ENCODE data around the gene IL2RA.
"Not testable (repeated sequence)": the region's sequence is repeated elsewhere in the genome, so short reads cannot be mapped to it uniquely, and the experiment has no call there.

IL2RA gene

DNA sequence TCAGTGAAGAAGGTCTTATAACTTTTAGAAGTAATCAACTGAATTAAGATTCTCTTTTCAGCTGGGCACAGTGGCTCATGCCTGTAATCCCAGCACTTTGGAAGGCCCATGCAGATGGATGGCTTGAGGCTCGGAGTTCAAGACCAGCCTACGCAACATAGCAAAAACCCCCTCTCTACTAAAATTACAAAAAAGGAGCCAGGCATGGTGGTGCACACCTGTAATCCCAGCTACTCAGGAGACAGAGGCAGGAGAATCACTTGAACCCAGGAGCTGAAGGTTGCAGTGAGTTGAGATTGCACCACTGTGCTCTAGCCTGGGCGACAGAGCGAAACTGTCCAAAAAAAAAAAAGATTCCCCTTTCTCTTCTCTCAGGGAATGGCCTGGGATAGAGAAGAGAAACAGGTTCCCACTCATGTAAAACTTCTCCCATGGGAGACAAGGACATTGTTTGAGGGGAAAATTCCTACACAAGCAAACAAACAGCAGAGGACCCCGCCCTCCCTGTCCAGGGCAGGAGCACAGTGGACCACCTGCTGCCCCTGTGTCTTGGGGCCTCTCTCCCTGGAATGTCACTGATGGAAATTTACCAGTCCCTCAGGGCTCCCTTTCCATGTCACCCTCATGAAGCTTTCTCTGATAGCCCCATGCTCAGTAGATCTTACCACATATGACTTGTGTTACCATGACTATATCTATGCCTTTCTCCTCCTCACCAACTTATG, 5.6 kb downstream of the IL2RA start:
- FAIRE-seq: no peak

DNA sequence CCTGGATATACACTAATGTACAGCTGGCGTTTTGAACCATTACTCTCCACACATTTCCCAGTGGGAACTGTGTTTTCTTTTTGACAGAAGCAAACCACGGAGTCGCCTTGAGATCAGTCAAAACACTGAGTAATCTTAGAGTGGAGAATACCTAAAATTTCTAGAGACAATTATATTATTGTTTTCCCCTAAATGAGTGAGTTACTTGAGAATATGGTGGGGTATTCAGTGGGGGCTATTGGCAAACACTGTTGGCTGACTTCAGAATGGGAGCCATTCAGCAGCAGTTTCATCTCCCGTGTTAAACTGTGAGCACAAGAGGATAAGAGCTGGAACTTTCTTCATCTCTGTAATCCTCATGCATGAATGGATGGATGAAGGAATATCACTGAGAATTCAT, 6.2 kb downstream of the IL2RA start:
- FAIRE-seq: no peak

DNA sequence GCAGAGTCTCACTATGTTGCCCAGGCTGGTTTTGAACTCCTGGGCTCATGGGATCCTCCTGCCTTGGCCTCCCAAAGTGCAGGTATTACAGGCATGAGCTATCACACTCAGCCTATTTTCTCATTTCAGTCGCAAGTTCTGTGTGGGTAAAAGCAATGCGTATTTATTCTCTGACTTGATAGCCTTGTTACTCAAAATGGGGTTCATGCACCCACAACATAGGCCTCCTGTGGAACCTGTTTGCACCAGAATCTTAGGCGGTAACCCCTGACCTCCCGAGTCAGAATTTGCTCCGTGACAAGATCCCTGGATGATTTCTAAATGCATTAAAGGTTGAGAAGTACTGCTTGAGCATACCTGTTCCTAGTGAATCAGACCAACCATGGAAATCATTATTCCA, 7.3 kb downstream of the IL2RA start:
- no peak for FAIRE-seq

GRCh38 chr10:6053816-6054631, 8.1 kb downstream of the IL2RA start:
- FAIRE-seq: no peak

- no peak for FAIRE-seq
These were observed 8.9 kb downstream of the IL2RA start for GRCh38 chr10:6053303-6053702.

DNA sequence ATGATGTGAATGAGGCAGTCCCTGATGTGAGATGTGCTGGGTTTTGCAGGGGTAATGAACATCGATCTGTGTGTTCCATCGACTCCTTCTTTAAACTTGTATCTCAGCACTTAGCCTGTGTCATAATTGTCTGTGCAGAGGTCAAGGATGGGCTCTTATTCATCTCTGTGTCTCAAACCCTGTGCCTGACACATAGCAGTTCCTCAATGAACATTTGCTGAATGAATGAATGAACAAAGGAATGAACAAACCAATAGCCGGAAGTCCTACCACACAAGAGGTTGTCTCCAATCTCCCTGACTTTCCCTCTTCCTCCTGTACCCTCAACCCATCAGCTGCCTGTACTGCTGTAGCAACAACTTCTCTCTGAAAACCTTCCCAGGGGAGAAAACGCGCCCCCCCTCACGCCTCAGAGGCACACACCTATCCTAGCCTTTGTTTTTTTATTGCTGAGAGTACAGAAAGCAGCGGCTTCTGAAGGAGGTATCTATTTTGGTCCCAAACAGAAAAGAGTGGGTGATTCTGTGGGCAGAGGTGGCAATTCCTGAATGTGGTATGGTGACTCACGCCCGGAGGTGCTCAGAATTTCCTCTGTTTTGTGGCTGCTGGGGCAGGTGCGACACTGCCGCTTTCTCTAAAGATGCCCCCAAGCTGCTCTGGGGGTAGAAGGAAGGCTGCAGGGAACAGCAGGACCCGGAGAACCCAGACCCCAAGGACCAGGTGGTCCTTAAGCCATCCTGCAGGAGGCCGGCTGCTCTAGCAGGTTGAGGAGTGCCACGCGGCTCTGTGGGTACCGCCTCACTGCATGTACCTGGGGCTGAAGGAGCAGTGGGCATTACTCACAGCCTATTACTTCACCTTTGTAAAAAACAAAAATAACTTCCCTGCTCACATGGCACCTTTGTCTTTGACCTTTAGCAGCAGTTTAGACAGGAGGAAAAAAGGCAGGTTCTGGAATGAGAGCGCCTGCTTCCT, 9.6 kb downstream of the IL2RA start:
- no peak for FAIRE-seq

GRCh38 chr10:6050801-6051445, 11.2 kb downstream of the IL2RA start:
- no peak for FAIRE-seq

DNA sequence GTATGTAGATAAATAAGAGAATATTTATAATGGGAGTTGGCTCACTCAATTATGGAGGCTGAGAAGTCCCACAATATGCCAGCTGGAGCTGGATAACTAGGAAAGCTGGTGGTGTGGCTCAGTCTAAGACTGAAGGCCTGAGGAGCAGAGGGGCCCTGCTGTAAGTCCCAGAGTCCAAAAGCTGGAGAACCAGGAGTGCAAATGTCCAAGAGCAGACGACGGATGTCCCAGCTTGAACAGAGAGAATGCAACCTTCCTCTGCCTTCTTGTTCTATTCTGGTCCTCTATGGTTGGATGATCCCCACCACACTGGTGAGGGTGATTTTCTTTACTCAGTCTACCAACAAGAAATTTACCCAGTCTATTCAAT, 13.2 kb downstream of the IL2RA start:
- no peak for FAIRE-seq

DNA sequence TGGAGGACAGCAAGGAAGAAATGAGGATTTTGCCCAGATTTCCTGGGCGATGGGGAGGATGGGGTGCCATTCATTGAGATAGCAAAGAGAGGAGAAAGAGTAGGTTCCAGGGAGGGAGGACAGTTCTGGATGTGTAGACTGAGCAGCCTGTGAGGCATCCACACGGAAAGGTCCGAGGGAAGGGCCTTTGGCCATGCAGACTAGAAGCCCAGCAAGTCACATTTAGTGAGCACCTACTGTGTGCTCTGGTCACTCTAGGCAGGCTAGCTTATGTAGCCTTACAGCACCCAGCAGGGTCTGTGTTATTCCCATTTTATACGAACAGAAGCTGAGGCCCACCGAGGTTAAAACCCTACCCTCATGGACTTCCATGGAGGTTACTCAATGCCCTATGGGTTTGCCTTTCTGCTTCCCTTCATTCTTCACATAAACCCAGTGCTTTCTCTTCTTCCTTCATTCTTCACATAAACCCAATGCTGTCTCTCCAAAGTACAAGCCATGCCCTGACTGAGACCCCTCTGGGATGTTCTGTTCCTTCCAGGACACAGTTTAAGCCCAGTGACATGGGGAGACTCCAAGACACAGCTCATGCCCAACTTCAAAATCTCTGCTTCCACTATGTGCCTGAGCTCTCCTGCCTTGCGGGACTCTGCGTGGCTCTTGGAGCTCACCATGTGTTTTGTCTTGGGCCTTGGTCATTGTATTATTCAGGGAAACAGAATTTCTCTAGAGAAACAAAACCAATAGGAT, 13.7 kb downstream of the IL2RA start:
- FAIRE-seq: no peak

GRCh38 chr10:6047847-6048246, 14.3 kb downstream of the IL2RA start:
- FAIRE-seq: no peak

GRCh38 chr10:6046773-6047611, 15.2 kb downstream of the IL2RA start:
- FAIRE-seq: no peak

- no peak for FAIRE-seq
These were observed 16.0 kb downstream of the IL2RA start for GRCh38 chr10:6045878-6046772.

GRCh38 chr10:6045314-6045848, 16.8 kb downstream of the IL2RA start:
- FAIRE-seq: no peak

DNA sequence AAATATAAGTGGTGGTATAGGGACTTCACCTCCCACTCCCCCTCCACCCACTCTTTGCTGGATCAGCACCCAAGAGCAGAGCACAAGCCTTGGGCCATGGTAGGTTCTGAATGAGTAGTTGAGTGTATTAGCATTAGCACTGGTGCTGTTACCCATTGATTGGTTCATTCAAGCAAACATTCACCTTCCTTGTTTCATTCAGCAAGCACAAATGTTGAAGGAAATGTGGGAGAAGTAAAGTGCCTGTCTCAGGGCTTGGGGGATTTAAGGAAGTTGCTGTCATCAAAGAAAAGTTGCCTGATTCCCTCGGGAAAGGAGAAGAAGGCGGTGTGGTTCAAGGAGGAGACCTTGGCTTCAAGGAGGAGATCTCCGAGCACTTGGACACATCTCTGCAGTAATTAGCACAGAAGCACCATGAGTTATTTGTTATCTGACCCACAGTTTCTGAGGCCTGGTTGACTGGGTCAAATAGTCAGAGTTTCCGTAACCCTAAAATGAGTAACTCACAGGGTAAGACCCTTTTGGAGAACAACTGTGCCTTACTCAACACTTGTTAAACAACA, 17.3 kb downstream of the IL2RA start:
- FAIRE-seq: no peak

DNA sequence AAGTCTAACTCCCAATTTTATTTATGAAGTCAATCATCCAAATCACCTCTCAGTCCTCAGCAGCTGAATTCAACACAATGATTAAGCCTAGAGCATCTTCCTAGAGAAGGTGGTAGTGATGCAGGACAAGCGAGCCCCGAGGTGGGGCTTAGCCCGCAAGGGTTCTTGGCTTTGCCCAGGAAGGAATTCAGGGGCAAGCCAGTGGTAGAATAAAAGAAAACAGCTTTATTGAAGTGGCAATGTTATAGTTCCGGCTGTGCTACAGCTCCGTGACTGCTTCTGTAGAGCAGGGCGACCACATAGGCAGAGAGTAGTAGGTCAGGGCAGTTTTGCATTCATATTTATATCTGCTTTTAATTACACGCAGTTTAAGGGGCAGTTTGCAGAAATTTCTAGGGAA, 18.1 kb downstream of the IL2RA start:
- FAIRE-seq: no peak

GRCh38 chr10:6043377-6043776, 18.8 kb downstream of the IL2RA start:
- FAIRE-seq: not testable (repeated sequence)

DNA sequence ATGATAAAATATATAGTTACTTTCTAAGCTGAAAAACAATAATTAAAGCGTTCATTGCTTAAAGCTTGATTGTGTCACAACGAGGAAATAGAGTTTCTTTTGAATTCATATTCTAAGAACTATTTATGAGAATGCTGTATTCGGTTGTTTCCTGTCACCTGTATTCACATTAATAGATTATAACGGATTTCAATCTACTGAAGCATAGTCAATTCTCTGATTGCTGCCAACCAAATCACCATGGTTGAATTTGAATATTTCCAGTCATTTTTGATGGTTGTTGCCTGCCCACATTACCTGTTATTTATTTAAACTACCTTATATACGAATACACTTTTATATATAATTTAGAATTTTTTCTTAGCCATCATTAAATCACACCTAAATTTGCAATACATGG, 22.0 kb downstream of the IL2RA start:
- FAIRE-seq: no peak

DNA sequence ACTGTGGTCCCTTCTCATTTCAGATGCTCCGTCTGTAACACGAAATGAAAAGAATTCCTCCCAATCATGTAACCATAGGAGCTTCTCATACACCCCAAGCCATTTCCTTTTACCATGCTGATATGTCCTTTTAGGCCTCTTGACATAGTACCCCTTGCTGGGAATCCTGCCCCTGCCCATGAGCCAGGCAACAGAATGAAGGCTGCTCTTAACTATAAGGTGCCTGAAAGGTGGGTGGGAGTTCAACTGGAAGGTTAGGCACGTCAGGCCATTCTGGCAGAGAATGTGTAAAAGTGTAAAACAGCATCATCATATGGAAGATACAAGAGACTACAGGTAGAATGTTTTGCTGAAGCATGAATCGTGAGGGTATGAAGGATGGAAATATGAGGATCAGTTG, 22.5 kb downstream of the IL2RA start:
- no peak for FAIRE-seq

DNA sequence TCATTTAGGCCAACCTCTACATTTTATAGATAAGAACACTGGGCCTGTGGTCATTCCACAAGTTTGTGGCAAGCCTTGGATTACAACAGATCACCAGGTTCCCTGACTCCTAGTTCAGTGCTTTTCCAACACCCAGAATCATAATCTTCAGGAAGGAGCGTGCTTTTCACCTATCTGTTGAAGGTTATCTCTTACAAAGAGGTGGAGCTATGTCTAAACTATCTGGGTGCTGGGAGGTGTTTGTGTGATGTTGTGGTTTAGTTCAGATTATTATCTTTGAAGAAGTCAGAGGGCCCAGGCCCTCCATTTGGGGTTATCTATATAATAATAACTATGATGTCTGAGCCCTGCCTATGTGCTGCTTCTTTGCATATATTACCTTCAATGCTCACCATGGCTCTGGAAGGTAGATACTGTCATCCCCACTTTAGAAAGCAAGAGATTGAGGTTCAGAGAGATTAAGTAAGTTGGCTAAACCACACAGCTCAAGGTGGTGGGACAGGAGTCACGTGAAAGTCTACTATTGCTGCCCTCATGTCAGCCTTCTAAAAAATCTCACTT, 24.0 kb downstream of the IL2RA start:
- FAIRE-seq: no peak
